GM21423 (cell line): ENCODE measurements around the gene NHEJ1.

ENCODE experiments used
- ATAC-seq: cut with Tn5 transposase; IDR thresholded peaks from one replicate; pipeline ENCODE4 v1.9.1; 2021; ENCODE audit warnings: mild to moderate bottlenecking, moderate library complexity; ENCODE audit not compliant: unreplicated experiment

The NHEJ1 gene

DNA sequence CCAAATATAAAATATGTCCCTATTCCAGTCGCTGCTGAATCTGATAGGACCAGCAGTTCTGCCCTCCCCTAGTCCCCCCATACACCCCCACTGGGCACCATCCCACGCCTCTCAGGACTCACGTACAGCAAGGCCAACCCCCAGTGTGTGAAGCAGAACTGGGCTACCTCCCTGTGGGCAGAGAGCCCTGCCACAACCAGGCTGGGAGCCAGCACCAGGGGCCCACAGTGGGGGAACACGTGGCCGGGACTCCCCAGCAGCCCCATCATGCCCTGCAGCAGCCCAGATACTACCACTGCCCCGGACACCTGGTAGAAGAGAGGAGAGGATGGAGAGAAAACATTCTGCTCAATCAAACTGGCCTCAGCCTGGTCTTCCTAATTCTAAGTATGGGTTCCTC is 7.9 kb upstream of the NHEJ1 start:
- no peak for ATAC-seq

DNA sequence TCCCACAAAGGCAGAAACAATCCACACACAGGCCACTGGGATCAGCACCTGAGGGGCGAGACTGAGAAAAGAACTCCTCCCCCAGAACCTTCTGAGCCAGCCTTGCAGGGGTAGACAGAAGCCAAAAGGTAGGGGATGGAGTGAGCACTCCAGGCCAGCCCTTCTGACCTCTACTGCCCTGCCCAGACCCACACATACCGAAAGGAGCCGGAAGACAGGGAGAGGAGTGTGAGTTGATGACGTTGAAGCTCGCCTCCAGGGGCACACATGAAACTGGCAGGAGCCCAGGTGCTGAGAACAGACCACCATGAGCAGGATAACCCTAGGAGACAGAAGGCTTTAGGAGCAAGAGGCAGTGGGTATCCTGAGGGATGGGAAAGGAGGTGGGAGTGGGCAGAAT is 7.4 kb upstream of the NHEJ1 start:
- ATAC-seq = no peak

DNA sequence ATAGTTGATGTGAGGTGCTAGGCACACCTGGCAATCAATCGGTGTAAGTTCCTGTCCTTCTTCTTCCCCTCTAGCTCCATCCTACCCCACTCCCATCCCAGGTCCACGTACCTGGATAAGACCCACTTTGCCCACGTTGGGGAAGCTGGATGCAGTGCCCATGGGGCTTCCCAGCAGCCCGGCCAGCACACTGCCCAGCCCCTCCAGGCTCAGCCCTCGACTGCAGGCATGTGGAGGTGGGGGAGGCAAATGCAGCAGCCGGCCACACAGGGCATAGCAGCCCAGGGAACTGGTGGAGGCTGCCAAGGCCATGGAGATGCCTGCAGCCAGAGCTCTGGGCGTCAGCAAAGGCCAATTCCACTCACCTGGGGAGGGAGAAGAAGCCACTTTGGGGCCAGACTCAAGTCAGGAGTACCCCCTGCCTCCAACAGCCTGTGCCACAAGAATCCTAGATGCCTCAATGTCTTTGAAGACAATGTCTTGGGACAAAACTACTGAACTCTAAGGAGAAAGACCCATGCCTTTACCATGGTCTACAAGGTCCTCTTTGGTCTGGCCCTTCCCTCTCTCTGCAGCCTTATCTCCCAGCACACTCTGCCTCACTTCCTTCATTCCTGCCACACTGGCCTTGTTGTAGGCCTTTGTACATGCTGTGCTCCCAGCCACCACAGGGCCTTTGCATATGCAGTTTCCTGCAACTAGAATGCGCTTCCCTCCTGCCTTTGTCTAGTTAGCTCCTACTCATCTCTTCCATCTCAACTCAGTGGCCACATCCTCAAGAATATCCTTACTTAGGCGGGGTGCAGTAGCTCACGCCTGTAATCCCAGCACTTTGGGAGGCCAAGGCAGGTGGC is 4.7 kb upstream of the NHEJ1 start:
- no peak for ATAC-seq

DNA sequence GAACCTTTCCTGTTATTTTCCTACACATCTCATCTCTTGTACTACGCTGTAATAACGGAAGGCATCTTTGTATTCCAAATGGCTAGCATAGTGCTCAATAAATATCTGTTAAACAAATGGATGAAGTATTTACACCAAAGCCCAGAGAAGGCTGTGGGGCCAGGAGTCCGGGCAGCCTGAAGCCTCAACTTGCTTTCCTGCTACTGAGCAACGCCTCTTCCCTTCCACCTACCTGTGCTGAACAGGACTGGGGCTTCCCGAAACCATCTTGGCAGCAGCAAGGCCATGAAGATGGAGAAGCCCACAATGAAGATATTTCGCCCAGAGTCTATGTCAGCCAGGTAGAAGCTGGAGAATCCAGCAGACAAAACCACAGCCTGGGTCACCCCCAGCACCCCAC is 2.5 kb upstream of the NHEJ1 start:
- no peak for ATAC-seq

DNA sequence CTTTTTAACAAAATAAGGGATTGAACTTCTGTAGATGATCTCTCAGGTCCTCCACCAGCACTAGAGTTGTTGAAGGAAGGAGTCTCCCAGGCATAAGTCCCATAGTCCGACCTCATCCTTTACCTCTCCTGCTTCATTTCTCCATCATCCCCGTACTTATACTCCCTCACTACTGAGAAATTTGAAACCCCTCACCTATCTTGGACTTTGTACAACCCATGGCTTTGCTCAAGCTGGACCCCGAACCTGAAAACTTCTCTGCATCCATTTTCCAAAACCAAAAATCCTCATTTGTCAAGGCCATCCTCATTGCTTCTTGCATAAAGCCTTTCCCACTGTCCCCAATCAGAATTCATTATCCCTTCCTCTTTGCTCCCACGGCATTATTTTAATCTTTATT is 482 bp upstream of the NHEJ1 start:
- no peak for ATAC-seq

DNA sequence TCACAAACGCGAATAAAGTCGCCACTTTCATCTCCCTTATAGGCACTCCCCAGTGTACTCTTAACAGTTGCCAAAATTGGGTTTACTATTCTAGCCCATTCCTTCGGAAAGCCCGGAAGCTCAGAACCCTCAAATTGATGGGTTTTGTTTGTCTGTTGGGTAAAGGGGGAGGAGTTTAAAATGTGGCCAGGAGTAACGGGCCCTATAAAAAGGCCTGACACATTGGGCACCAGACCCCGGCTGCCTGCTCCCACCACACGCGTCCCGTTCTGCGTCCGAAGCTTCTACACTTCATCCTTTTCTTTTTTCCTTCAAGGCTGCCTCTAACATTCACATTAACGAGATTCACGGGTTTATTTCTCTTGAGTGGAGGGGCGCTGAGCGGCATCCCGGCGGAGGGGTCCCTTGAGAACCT is 837 bp downstream of the NHEJ1 start:
- ATAC-seq = no peak

DNA sequence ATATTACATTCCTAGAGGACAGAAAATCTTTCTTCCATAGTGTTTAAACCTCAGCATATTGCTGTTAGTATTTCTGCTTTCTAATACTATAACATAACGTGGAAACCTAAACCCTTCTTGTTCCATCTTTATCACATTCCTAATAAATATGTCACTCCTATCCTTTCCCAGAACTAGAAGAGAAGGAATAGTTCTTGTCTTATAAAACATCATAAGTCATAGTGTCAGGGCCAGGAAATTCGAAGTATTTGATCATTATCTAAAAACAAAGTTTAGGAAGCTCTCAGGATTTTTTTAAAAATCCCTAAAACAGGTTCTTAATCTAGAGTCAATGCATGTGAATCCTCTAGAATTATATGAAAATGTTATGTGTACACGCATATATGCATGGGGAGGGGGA is 2.0 kb downstream of the NHEJ1 start:
- ATAC-seq = no peak

DNA sequence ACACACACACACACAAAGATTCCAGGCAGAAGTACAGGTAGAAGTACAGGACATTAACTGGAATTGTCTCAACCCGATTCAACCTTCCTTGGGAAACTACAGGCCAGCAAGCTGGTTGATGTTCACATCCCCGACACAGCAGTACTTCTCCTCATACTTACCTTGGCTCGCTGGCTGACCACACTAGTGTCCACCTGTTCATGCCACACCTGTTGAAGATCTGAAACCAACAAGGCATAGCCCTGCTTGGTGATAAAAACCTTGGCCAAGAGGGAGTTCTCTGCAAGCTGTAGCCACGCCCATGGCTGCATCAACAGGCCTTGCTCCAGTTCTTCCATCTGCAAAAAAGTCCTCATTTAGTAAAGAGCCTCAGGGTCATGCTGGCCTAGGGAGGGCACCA is 2.6 kb downstream of the NHEJ1 start:
- ATAC-seq = no peak

DNA sequence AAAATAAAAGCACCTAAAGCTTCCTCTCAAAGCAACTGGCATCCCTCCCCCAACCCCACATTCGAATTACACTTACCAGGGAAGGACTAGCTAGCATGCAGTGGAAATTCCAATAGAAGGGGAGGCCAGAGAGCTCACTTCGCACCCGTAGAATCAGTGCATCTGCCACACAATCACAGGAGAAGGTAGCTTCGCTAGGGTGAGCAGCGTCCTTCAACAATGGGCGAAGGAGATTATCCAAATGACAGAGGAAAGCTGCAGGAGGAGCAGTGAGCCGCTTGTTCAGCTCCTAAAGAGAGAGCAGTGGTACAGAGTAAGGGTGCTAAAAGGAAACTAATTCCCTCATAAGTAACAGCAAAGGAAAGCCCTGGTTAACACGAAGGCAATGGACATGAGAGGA is 3.2 kb downstream of the NHEJ1 start:
- ATAC-seq = no peak

DNA sequence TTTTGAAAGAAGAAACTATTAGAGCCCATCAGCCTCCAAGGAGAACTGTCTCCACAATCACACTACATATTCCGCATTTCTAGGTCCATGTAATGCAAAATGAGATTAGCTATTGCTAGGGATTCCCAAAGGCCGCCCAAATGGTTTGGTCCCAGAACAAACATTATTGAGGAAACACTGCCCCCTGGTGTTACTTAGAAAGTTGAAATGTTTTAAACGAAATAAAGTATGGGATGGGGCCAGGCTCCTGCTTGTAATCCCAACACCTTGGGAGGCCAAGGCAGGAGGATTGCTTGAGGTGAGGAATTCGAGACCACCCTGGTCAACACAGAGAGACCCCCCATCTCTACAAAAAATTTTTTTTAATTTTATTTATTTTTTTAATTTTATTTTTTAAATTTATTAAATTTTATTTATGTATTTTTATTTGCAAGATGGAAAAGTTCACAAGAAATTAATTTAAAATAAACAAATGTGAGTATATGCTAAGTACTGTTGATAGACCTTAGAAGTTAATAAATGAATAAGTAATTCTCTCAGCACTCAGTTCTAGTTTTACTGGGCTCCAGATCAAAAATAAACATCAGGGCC is 5.5 kb downstream of the NHEJ1 start:
- ATAC-seq = no peak

DNA sequence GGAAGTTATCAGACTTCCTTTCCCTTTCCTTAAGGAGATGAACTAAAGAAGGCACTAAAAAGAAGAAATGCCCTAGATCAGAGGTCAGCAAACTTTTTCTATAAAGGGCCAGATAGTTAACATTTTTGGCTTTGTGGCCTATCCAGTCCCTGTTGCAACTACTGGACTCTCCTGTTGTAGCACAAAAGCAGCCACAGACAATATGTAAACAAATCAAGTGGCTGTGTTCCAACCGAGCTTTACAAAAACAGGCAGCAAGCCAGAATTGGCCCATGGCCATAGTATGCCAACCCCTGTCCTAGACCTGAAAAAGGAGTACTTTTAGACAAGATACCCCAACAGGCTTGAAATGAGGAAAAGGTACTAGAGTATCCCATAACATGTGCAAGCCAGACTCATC is 10.9 kb downstream of the NHEJ1 start:
- no peak for ATAC-seq

DNA sequence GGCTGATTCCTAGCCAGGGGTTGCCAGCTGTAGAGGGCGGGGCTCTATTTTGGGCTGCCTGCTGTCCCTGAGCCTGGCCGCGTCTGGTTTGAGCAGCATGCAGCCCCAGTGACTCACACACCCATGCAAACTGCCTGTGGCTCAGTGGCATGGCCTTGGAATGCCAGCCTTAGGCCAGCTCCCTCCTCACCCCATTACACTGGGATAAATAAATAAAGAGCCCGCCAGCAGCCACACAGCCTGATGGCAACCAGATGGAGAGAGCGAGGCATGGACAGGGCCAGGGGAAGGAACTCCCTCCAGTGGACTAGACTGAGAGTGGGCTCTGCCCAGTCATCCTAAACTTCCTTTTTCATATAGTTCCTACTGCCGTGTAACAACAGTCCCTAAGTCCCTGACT is 18.3 kb downstream of the NHEJ1 start:
- no peak for ATAC-seq

DNA sequence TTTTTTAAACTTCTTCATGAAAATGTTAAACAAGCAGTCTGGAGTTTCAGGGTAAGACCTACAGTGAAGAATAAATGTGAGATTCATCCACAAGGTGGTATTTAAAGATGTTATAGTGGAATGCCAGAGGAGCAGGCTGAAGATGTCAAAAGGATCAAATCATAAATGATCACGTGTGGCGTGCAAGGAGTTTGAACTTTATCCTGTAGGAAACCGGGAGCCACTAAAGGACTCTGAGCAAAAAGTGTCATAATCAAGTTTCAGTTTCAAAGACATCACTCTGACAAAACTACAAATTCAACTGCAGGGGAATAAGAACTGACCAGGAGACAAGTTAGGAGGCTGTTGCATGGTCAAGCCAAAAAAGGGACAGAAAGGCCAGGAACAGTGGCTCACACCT is 19.9 kb downstream of the NHEJ1 start:
- no peak for ATAC-seq

DNA sequence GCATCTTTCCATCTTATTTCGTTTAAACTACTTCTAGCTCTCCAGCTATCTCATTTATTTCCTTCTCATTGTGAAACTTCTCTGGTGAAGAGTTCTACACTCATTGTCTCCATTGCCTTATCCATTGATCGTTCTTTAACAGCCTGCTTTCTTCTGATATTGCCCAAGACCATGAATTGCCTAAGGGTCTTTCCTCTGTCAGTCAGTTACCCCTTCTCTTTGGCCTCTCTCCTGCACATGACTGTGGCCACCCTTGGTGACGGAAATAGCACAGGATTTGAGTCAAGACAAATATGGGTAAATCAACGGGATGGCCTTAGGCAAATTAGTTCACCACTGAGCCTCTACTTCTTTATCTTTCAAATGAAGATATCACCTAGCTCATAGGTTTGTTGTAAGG is 26.6 kb downstream of the NHEJ1 start:
- ATAC-seq = no peak

DNA sequence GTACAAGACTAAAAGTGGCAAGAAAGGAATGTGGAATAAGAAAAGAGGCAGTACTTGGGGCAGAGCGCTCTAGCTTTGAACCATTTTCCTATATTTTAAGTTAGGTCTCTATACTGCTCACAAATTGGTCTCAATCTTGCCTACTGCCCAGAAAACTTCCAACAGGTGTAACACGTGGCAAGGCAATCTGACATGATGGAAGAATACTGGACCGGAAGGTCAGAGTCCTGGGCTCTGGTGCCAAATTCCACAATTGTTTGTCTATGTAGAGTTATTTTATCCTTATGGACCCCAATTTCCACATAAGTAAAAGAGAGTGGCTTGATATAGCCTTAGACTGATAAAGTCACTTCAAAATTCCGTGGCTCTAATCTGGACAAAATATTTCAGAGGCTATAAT is 28.9 kb downstream of the NHEJ1 start:
- ATAC-seq = no peak

DNA sequence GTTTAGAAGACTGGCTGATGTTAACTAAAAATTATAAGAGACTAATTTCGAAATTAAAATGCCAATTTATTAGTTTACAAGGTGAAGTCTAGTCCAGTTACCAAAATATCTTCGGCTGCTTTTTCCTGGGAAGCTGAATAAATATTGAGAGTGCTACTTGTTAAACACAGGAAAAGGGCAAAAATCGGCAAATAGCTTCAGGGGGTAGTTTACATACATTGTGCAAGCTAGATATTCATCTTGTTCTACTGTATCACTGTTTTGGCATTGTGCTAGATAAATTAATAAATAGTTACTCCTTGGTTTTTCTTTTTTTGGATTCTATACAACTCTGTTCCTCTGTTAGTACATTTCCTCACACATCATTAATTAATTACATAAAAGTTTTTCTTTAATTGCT is 29.3 kb downstream of the NHEJ1 start:
- no peak for ATAC-seq

DNA sequence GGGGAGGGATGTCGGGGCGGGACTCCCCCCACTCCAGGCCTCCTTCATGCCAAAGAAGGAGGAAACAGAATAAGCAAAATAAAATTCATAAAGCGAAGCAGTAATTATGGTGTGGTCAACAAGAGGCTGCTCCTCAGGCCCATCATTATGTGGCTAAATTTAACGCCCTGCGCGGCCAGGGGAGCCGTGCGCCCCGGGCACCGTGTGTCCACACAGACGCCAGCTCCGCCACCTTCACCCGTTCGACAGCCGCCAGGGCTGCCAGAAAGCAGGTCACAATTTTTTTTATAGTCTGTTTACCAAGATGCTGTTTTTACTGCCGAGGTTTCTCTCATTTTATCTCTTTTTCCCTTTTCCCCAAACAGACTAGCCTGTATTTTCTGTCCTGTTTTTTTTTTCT is 31.0 kb downstream of the NHEJ1 start:
- no peak for ATAC-seq

DNA sequence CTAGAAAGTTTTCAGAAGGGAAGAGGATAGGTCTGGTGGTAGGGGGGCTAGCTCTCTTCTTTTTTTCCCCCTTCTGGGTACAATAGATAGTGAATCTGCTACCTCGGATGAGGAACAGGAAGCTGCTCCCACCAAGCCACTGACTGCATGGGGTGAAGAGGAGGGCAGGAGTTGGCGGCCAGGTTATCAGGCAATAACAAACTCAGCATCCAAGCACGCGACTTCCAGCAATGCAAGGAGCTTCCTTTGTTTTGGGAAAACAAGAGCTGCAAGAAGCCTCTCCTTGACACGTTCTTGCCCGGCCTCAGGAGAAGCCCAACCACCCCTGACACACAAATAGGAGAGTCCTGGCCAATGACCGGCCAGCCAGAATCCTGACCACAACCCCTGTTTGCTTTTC is 32.2 kb downstream of the NHEJ1 start:
- ATAC-seq = no peak

DNA sequence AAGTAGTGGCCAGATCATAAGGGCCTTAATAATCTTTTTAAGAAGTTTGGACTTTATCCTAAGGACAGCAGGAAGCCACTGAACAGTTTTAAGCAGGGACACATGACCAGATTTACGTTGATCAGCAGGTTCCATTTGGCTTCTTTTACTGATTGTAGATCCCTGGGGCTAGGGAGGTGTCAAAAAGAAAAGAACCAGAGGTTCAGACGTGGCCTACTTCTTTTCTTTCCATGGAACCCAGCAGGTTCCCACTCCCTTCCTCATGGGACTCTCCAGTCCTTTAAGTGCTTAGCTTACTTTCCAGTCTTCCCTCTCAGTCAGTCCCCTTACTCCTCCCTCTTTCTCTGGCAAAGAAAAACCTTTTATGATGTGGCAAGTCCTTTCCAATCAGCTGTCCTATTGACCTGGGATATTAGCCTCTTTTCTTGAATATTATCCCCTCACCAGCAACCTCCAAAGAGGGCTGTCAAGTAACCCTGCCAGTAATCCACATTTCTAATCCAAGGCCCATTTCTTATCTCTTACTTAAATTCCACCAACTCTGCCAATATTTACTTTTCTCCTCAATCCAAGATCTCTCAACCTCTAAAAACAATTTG is 33.5 kb downstream of the NHEJ1 start:
- ATAC-seq = no peak

DNA sequence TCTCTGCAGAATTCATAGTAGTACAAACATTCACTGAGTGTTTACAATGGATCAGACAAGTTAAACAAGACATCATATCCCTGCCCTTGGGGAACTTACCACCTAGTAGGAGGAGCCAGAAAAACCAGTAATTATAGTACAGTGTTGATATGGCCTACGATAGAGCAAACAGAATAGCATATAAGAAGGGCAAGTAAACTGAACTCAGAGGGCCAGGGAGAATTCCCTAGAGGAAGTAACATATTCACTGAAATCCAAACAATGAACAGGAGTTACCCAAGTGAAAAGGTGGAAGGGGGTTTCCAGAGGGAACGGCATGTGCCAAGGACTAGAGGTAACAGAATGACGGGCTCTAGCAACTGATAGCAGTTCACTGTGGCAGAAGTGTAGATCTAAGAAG is 34.1 kb downstream of the NHEJ1 start:
- no peak for ATAC-seq

DNA sequence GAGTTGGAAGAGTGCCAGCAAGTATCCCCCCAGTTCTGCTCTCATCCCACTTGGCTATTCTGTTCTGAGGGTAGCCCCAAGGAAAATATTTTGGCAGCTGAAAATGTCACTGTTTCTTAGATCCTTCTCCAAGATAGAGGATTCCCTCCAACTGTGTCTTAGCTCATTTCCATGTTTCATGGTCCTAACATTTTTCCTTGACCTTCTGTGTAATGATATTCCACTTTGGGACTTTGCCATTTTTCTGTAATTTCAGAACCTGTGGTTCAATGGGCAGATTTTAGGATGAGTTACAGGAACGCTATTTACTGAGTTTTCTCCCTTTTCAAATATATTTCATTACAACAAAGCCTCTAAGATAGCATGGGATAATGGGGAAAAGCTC is 34.7 kb downstream of the NHEJ1 start:
- no peak for ATAC-seq

DNA sequence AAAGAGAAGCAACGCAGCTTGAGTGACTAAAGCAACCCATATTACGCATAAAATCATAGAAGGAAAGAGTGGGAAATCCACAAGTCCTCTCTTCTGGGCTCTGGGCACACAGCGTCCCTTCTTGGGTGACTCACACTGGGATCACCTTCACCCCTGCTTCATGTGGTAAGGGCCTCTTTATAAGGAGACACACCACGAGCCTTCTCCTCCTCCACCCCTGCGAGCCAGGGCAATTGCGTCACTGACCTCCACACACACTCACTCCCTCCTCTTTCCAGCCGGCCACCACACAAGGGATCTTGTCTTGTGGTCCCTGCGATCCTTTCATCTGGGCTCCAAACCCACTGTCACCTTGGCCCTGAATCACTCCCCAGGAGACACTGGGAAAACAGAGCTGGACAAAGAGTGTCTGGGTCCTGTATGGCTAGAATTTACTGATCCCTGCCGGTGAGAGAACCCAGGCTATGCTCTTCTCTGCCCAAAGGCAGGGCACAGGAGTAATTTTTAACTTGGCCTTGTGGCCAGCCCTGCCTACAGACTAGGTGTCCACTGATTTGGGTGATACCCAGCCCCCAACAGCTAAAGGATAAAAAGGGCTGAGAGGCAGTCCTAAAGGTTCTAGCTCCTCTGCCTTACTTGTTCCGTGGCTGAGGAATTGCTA is 35.3 kb downstream of the NHEJ1 start:
- no peak for ATAC-seq
